Mesothelial cell of epicardium (in vitro differentiated cells): ENCODE measurements around the gene GEMIN7. TPM values are rescaled to one million over a fixed set of nuclear protein-coding genes. Genes with fewer than 3 reads are reported as not detected.

ENCODE experiments used
- DNase-seq, 2 experiments: peaks; one replicate each; pipeline ENCODE4 v3.0.0; 2021; ENCODE audit warnings: low spot score in 2 of 2; ENCODE audit not compliant: unreplicated experiment in 2 of 2
- H3K27ac Mint-ChIP-seq: 2 replicates; pipeline ENCODE4 v1.8.0; 2021; ENCODE audit warnings: mixed read lengths
- H3K27me3 Mint-ChIP-seq: 2 replicates; pipeline ENCODE4 v1.8.0; 2021; ENCODE audit warnings: low read depth, mixed read lengths
- H3K36me3 Mint-ChIP-seq: 2 replicates; pipeline ENCODE4 v1.8.0; 2021; ENCODE audit warnings: mixed read lengths
- H3K4me1 Mint-ChIP-seq: 2 replicates; pipeline ENCODE4 v1.8.0; 2021; ENCODE audit warnings: mixed read lengths
- H3K4me3 Mint-ChIP-seq: 2 replicates; pipeline ENCODE4 v1.8.0; 2021; ENCODE audit warnings: mild to moderate bottlenecking, moderate library complexity, mixed read lengths
- H3K9me3 Mint-ChIP-seq: 2 replicates; pipeline ENCODE4 v1.8.0; 2021; ENCODE audit warnings: mixed read lengths
- total RNA-seq: library from RNA; stranded (reverse); gene quantifications from 3 replicates; pipeline ENCODE4 v1.2.1, GENCODE V29; 2021
- TF ChIP-seq, protein P1 (sequence below): fragments of 200-600 bp; sonication (generic); IDR thresholded peaks from one replicate; pipeline ENCODE4 v1.5.0; 2021; ENCODE audit warnings: antibody characterized with exemption; ENCODE audit not compliant: unreplicated experiment

Gene GEMIN7
- total RNA-seq, 1 donor from 2014 or later = 27.5 TPM

DNA sequence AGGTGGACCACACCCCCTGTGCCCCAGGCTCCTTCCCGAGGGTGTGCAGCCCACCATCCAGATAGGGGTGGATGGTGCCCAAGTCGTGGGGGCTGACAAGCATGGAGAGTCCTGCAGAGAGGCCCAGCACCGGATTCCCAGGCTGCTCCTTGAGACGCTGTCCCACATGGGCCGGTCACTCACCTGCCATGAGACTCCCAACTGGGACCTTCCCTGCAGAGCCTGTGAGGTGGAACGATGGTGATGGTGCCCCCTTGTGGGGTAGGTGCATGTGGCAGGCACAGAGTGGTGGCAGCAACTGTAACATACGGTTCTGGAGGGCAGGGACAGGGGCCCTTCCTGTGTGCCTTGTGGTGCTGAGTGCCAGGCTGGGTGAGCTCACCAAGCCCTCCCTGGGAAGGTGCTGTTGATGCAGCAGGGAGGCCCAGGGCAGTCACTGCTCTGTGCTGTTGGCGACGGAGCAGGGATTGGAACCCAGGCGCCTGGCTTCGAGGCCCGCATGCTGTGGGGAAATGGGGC is 47.0 kb downstream of the GEMIN7 start:
- H3K4me3 Mint-ChIP-seq = no peak overlapping the region
- H3K27me3 Mint-ChIP-seq = no peaks in the 10 kb centered on the region
- no peaks in the 10 kb centered on the region for H3K9me3 Mint-ChIP-seq
- DNase-seq = peak; percentile 43 to 72
- TF ChIP-seq, protein P1, sequence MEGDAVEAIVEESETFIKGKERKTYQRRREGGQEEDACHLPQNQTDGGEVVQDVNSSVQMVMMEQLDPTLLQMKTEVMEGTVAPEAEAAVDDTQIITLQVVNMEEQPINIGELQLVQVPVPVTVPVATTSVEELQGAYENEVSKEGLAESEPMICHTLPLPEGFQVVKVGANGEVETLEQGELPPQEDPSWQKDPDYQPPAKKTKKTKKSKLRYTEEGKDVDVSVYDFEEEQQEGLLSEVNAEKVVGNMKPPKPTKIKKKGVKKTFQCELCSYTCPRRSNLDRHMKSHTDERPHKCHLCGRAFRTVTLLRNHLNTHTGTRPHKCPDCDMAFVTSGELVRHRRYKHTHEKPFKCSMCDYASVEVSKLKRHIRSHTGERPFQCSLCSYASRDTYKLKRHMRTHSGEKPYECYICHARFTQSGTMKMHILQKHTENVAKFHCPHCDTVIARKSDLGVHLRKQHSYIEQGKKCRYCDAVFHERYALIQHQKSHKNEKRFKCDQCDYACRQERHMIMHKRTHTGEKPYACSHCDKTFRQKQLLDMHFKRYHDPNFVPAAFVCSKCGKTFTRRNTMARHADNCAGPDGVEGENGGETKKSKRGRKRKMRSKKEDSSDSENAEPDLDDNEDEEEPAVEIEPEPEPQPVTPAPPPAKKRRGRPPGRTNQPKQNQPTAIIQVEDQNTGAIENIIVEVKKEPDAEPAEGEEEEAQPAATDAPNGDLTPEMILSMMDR = peak; percentile 77
- H3K4me1 Mint-ChIP-seq = peaks cover 31% of the 10 kb centered on the region
- H3K27ac Mint-ChIP-seq = no peak overlapping the region
- H3K36me3 Mint-ChIP-seq = no peaks in the 10 kb centered on the region

DNA sequence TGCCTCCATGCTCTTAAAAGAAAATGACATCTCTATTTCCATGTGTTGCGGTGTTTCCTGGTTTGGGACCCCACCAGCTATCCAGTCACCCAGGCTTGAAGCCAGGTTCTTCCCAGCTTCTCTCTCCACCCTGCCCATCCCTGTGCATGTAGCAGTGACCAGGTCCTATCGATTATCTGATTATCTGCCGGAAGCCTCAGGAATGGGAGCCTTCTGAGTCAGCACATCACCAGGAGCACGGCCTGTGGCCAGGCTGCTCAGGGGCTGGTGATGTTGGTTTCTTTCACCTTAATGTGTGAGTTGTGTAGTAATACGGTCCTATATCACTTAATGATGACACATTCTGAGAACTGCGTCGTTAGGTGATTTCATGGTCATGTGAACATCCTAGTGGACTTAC is 47.6 kb downstream of the GEMIN7 start:
- no peak overlapping the region for H3K4me3 Mint-ChIP-seq
- DNase-seq = no peak
- H3K36me3 Mint-ChIP-seq = no peaks in the 10 kb centered on the region
- H3K4me1 Mint-ChIP-seq = peaks cover 25% of the 10 kb centered on the region
- TF ChIP-seq, protein P1 = no peak
- H3K27ac Mint-ChIP-seq = no peak overlapping the region
- no peaks in the 10 kb centered on the region for H3K9me3 Mint-ChIP-seq
- no peaks in the 10 kb centered on the region for H3K27me3 Mint-ChIP-seq

DNA sequence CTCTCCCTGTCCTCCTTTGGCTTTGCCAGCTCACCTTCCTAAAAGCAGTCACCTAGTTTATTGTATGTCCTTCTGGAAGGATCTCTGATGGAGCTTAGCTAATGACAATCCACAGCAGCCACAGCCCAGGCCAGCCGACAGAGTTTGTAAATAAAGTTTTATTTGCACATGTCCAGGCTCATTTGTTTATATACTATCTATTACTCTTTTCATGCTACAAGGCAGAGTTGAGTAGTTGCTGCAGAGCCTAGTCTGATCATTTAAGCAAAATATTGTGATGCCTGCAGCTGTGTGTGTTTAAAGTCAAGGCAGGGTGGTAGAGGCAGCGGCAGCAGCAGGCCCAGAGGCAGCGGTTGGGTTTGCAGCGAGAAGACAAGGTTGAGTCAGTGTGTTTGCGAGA is 49.1 kb downstream of the GEMIN7 start:
- H3K4me3 Mint-ChIP-seq = no peak overlapping the region
- no peaks in the 10 kb centered on the region for H3K9me3 Mint-ChIP-seq
- H3K27ac Mint-ChIP-seq = no peak overlapping the region
- DNase-seq = no peak
- no peaks in the 10 kb centered on the region for H3K27me3 Mint-ChIP-seq
- H3K4me1 Mint-ChIP-seq = peaks cover 12% of the 10 kb centered on the region
- TF ChIP-seq, protein P1 = no peak
- H3K36me3 Mint-ChIP-seq = no peaks in the 10 kb centered on the region

DNA sequence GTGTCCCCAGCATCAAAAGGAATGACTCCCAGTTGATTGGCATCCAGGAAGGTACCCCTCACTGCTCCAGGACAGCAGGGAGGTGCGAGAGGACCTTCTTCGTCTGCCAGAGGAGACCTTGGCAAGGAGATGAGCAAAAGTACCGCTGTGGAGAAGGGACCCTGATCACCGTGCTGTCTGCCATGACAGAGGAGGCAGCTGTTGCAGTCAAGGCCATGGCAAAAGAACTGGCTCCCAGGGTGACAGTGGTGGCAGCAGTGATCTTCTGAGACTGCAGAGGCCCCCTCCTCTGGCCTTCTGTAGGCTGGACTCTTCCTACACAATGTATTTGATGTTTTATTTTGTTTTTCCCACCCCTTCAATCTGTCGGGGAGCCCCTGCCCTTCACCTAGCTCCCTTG is 49.7 kb downstream of the GEMIN7 start:
- no peak overlapping the region for H3K27ac Mint-ChIP-seq
- H3K4me1 Mint-ChIP-seq = peaks cover 6% of the 10 kb centered on the region
- TF ChIP-seq, protein P1 = no peak
- DNase-seq = no peak
- no peaks in the 10 kb centered on the region for H3K36me3 Mint-ChIP-seq
- no peaks in the 10 kb centered on the region for H3K9me3 Mint-ChIP-seq
- H3K27me3 Mint-ChIP-seq = no peaks in the 10 kb centered on the region
- no peak overlapping the region for H3K4me3 Mint-ChIP-seq

DNA sequence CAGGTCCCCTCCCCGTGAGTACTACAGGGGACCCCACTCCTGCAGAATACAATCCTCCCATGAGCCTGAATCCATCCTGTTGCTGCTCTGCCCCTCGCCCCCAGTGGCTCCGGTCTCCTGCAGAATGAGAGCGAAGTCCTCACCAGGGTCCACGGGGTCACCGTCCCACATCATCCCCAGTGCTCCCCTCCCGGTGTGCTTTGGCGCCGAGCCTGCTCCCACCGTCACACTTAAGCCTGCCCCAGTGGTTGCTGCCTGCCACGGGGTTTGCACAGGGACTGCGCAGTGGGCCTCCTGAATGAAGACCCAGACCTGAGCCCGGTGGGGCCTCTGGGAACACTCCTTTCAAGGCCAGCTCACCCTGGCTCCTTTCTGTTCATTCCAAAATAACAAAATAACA is 51.2 kb downstream of the GEMIN7 start:
- H3K36me3 Mint-ChIP-seq = no peaks in the 10 kb centered on the region
- no peak for DNase-seq
- TF ChIP-seq, protein P1 = no peak
- no peak overlapping the region for H3K27ac Mint-ChIP-seq
- H3K27me3 Mint-ChIP-seq = no peaks in the 10 kb centered on the region
- H3K4me3 Mint-ChIP-seq = no peak overlapping the region
- H3K9me3 Mint-ChIP-seq = no peaks in the 10 kb centered on the region
- H3K4me1 Mint-ChIP-seq = no peaks in the 10 kb centered on the region
